ENCODE results near the gene NUDT17. TPM values are rescaled to one million over a fixed set of nuclear protein-coding genes. Genes with fewer than 3 reads are reported as not detected.

The NUDT17 gene
- total RNA-seq, 1 donor from 2014 or later: 5.6 TPM

- DNase-seq (ENCODE audit: low read depth): peak; percentile 76
These were observed 45.7 kb downstream of the NUDT17 start for GRCh38 chr1:145891143-145891542.

GRCh38 chr1:145891587-145892485 lies 46.4 kb downstream of the NUDT17 start:
- DNase-seq (ENCODE audit: low read depth): peak; percentile 100

- no peak for DNase-seq (ENCODE audit: low read depth)
These were observed 47.2 kb downstream of the NUDT17 start for GRCh38 chr1:145892486-145893087.

- DNase-seq (ENCODE audit: low read depth): no peak
These were observed 48.1 kb downstream of the NUDT17 start for GRCh38 chr1:145893306-145894055.

- DNase-seq (ENCODE audit: low read depth): no peak
These were observed 50.0 kb downstream of the NUDT17 start for GRCh38 chr1:145895471-145895870.

- no peak for DNase-seq (ENCODE audit: low read depth)
These were observed 52.5 kb downstream of the NUDT17 start for GRCh38 chr1:145897969-145898368.

Other genes with a start within 250 kb of the NUDT17 start
- 44.6 and 54.2 TPM in 2 replicates for gene GPR89A, start 237.6 kb upstream of the NUDT17 start, total RNA-seq
- gene PDZK1, start 138.3 kb upstream of the NUDT17 start, total RNA-seq: 34.4 and 229 TPM in 2 replicates
- 0.20 TPM in 1 of 2 replicates, not detected in the other for gene CD160, start 126.1 kb upstream of the NUDT17 start, total RNA-seq
- 17.7 and 28.7 TPM in 2 replicates for gene RNF115, start 21.5 kb upstream of the NUDT17 start, total RNA-seq
- 43.1 and 48.8 TPM in 2 replicates for gene POLR3C, start 21.4 kb upstream of the NUDT17 start, total RNA-seq
- 5.9 and 17.0 TPM in 2 replicates for gene PIAS3, start 13.5 kb downstream of the NUDT17 start, total RNA-seq
- 0.10 TPM in 1 of 2 replicates, not detected in the other for gene ANKRD35, start 40.2 kb downstream of the NUDT17 start, total RNA-seq
- gene ITGA10, start 64.4 kb downstream of the NUDT17 start, total RNA-seq: under 0.01 and 0.65 TPM in 2 replicates
- 39.6 and 40.6 TPM in 2 replicates for gene PEX11B, start 73.1 kb downstream of the NUDT17 start, total RNA-seq
- gene RBM8A, start 81.9 kb downstream of the NUDT17 start, total RNA-seq: 209 and 238 TPM in 2 replicates
- 15.8 TPM in 2 replicates for gene LIX1L, start 112.4 kb downstream of the NUDT17 start, total RNA-seq
- 0.15 TPM in 1 of 2 replicates, not detected in the other for gene ANKRD34A, start 118.9 kb downstream of the NUDT17 start, total RNA-seq
- 8.9 and 12.4 TPM in 2 replicates for gene POLR3GL, start 119.1 kb downstream of the NUDT17 start, total RNA-seq
- gene TXNIP, start 150.9 kb downstream of the NUDT17 start, total RNA-seq: 294 and 1,145 TPM in 2 replicates
- gene HJV, start 176.1 kb downstream of the NUDT17 start, total RNA-seq: not detected in 2 replicates